ENCODE measurements around the gene SERINC2. TPM values are rescaled to one million over a fixed set of nuclear protein-coding genes. Genes with fewer than 3 reads are reported as not detected.
A peak's percentile ranks its signal among the peaks of the same experiment; 100 is the strongest.

The SERINC2 gene
- total and polyA plus RNA-seq, 2 experiments from 2014 or later, result 20.5 to 23.3 TPM

GRCh38 chr1:31364561-31365250 lies 48.3 kb upstream of the SERINC2 start (continued):
- TF ChIP-seq ZNF462 (CRISPR knock-in tag; IDR thresholded peaks at IDR 0.05) (no peak), CREB1 (CRISPR knock-in tag; IDR thresholded peaks at IDR 0.05; ENCODE audit: low read depth) (no peak), ZNF114 (CRISPR knock-in tag; IDR thresholded peaks at IDR 0.05) (no peak), NANOG (IDR thresholded peaks at IDR 0.05; ENCODE audit: borderline replicate concordance) (no peak), POLR2AphosphoS5 (IDR thresholded peaks at IDR 0.05; ENCODE audit: low read depth) (no peak), ZNF331 (CRISPR knock-in tag; IDR thresholded peaks at IDR 0.05; ENCODE audit: low read depth) (no peak), STAT1 (IDR thresholded peaks at IDR 0.05; ENCODE audit: unreplicated experiment) (no peak), ETS1 (IDR thresholded peaks at IDR 0.05) (no peak)

DNA sequence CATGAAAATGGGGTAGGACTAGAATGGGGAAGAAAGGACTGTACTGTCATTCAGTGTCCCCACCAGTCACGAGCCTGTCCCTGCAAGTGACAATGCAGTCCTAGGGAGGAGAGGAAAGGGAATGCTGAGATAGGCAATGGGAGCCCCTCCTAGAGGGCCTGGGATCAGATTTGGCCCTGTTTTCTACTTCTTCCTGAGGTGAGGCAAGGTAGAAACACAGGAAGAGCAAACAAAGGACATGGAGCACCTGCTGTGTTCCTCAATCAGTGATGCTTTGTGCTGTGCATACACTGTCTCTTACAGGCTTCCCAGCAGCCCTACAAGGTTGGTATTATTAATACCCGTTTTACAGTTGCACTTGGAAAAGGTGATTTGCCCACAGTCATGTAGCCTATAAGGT lies 46.2 kb upstream of the SERINC2 start:
- ATAC-seq, result peak; percentile 81
- Histone ChIP-seq H3F3A (replicated peaks; ENCODE audit: low read depth) (no peaks in the 10 kb centered on the region), H3K4me3 (no peak overlapping the region), H2AFZ (no peak overlapping the region), H3K79me2 (replicated peaks; ENCODE audit: insufficient read depth) (no peaks in the 10 kb centered on the region), H3K9me2 (ENCODE audit: insufficient read depth) (no peaks in the 10 kb centered on the region), H3K4me2 (peak overlapping the region; percentile 70), H3K27me3 (ENCODE audit: insufficient read depth) (no peaks in the 10 kb centered on the region), H3K27ac (ENCODE audit: low read depth) (peak overlapping the region; percentile 34; the same call in 1 of the 2 replicates), H3K36me3 (ENCODE audit: insufficient read depth) (no peaks in the 10 kb centered on the region), H3K4me1 (ENCODE audit: insufficient read depth) (peaks cover 21% of the 10 kb centered on the region), H4K20me1 (replicated peaks; ENCODE audit: insufficient read depth) (no peaks in the 10 kb centered on the region; the same call in 1 of the 2 replicates)
- peak overlapping the region; percentile 72; the same call in 1 of the 2 replicates for H3K27ac Mint-ChIP-seq
- peaks cover 30% of the 10 kb centered on the region for H3K36me3 Mint-ChIP-seq (ENCODE audit: low read depth)
- peaks cover 9% of the 10 kb centered on the region for H3K27me3 Mint-ChIP-seq (ENCODE audit: insufficient read depth, low read depth, poor library complexity)
- H3K4me1 Mint-ChIP-seq, result peaks cover 34% of the 10 kb centered on the region
- H3K4me3 Mint-ChIP-seq, result no peak overlapping the region
- DNase-seq (ENCODE audit: low spot score), result peak; percentile 57
- no peaks in the 10 kb centered on the region for H3K9me3 Mint-ChIP-seq
- TF ChIP-seq ZNF331 (CRISPR knock-in tag; IDR thresholded peaks at IDR 0.05; ENCODE audit: low read depth), result no peak
- TF ChIP-seq POLR2AphosphoS5 (IDR thresholded peaks at IDR 0.05; ENCODE audit: low read depth), result no peak
- TF ChIP-seq CTCF (conservative IDR thresholded peaks at IDR 0.05; ENCODE audit: low read depth in 2 of 2), result no peak
- TF ChIP-seq ZNF114 (CRISPR knock-in tag; IDR thresholded peaks at IDR 0.05), result no peak
- no peak for TF ChIP-seq ETS1 (IDR thresholded peaks at IDR 0.05)
- no peak for TF ChIP-seq JUNB (IDR thresholded peaks at IDR 0.05; ENCODE audit: unreplicated experiment)

All from GM23338 (cell line).